HepG2 (cell line): Measurements from ENCODE around the gene MRPL2. TPM values are rescaled to one million over a fixed set of nuclear protein-coding genes. Genes with fewer than 3 reads are reported as not detected.

Experiments
- DR1 ChIP-seq: sonication (generic); formaldehyde crosslinking; IDR thresholded peaks from 2 replicates; pipeline ENCODE4 v1.8.0; 2021; ENCODE audit warnings: mild to moderate bottlenecking, missing genetic modification reagents, inconsistent platforms
- HOXA5 ChIP-seq: sonication (generic); formaldehyde crosslinking; IDR thresholded peaks from 2 replicates; pipeline ENCODE4 v1.4.0; 2020; ENCODE audit warnings: missing genetic modification reagents
- HOXA7 ChIP-seq: sonication (generic); formaldehyde crosslinking; IDR thresholded peaks from 2 replicates; pipeline ENCODE4 v1.8.1; 2022; ENCODE audit warnings: mild to moderate bottlenecking, missing genetic modification reagents, moderate library complexity
- MBD4 ChIP-seq: IDR thresholded peaks from 2 replicates; pipeline ENCODE4 v1.6.1; 2012; ENCODE audit warnings: low read length, inconsistent platforms, borderline replicate concordance
- MEF2D ChIP-seq: sonication (generic); formaldehyde crosslinking; IDR thresholded peaks from 2 replicates; pipeline ENCODE4 v1.5.1; 2020; ENCODE audit warnings: mild to moderate bottlenecking, missing genetic modification reagents
- REPIN1 ChIP-seq: sonication (generic); formaldehyde crosslinking; IDR thresholded peaks from 2 replicates; pipeline ENCODE4 v1.8.0; 2022; ENCODE audit warnings: missing genetic modification reagents, low read depth, mild to moderate bottlenecking, borderline replicate concordance
- SKI ChIP-seq: fragments of 450-650 bp; IDR thresholded peaks from one replicate; pipeline ENCODE4 v1.6.1; 2018; ENCODE audit warnings: mild to moderate bottlenecking; ENCODE audit not compliant: partially characterized antibody
- ZBTB1 ChIP-seq: sonication (generic); formaldehyde crosslinking; IDR thresholded peaks from 2 replicates; pipeline ENCODE4 v1.4.0; 2020; ENCODE audit warnings: missing genetic modification reagents, borderline replicate concordance
- ZNF136 ChIP-seq: sonication (generic); formaldehyde crosslinking; IDR thresholded peaks from 2 replicates; pipeline ENCODE4 v1.8.1; 2022; ENCODE audit warnings: low read depth, mild to moderate bottlenecking, moderate library complexity, missing genetic modification reagents
- ZNF180 ChIP-seq: sonication (generic); formaldehyde crosslinking; IDR thresholded peaks from 2 replicates; pipeline ENCODE4 v1.4.0; 2020; ENCODE audit warnings: low read depth, missing genetic modification reagents, borderline replicate concordance
- ZNF343 ChIP-seq: sonication (generic); formaldehyde crosslinking; IDR thresholded peaks from 2 replicates; pipeline ENCODE4 v1.4.0; 2020; ENCODE audit warnings: mild to moderate bottlenecking, missing genetic modification reagents
- ZNF629 ChIP-seq: sonication (generic); formaldehyde crosslinking; conservative IDR thresholded peaks from 2 replicates; pipeline ENCODE4 v1.5.0; 2020; ENCODE audit warnings: missing genetic modification reagents
- ZNF746 ChIP-seq: sonication (generic); formaldehyde crosslinking; IDR thresholded peaks from 2 replicates; pipeline ENCODE4 v1.8.0; 2022; ENCODE audit warnings: mild to moderate bottlenecking, missing genetic modification reagents
- polyA plus RNA-seq, 8 experiments: library from polyadenylated mRNA; depleted of rRNA in 3 of 8; stranded (reverse) in 7 of 8; unstranded in 1 of 8; fragments of >200 nt; fragmentation: Illumina TruSeq in 4 of 8; extraction: Trizol in 4 of 8; gene quantifications; 2 replicates each; pipeline versions ENCODE4 v1.2.1 to v1.2.3, GENCODE V29; 2011 to 2016; ENCODE audit warnings: low read depth in 4 of 8, missing spikeins in 1 of 8, mixed read lengths in 1 of 8; ENCODE audit not compliant: insufficient read depth in 1 of 8
- total RNA-seq, 5 experiments: library from RNA; depleted of rRNA; stranded (reverse); fragments of >200 nt; fragmentation: Illumina TruSeq; extraction: Trizol; gene quantifications; 2 replicates each; pipeline ENCODE4 v1.2.3, GENCODE V29; 2016; ENCODE audit warnings: low read depth in 1 of 5
- TF ChIP-seq, protein P1 (sequence below): sonication (generic); formaldehyde crosslinking; IDR thresholded peaks from 2 replicates; pipeline ENCODE4 v1.4.0; 2020; ENCODE audit warnings: missing genetic modification reagents, borderline replicate concordance
- TF ChIP-seq, protein P2 (sequence below): sonication (generic); formaldehyde crosslinking; conservative IDR thresholded peaks from 2 replicates; pipeline ENCODE4 v1.4.0; 2020; ENCODE audit warnings: missing genetic modification reagents
- TF ChIP-seq, protein P3 (sequence below): sonication (generic); formaldehyde crosslinking; IDR thresholded peaks from 2 replicates; pipeline ENCODE4 v1.4.0; 2020; ENCODE audit warnings: missing genetic modification reagents
- TF ChIP-seq, protein P4 (sequence below): sonication (generic); formaldehyde crosslinking; IDR thresholded peaks from 2 replicates; pipeline ENCODE4 v1.5.0; 2020; ENCODE audit warnings: mild to moderate bottlenecking, low read depth, missing genetic modification reagents, borderline replicate concordance
- TF ChIP-seq, protein P5 (sequence below): sonication (generic); formaldehyde crosslinking; IDR thresholded peaks from 2 replicates; pipeline ENCODE4 v1.4.0; 2020; ENCODE audit warnings: missing genetic modification reagents

The MRPL2 gene
- total and polyA plus RNA-seq, 2 of the 13 experiments (the other 11 are each of a cell fraction or from before 2014, with no cell fraction given) = 56.8 to 65.6 TPM

DNA sequence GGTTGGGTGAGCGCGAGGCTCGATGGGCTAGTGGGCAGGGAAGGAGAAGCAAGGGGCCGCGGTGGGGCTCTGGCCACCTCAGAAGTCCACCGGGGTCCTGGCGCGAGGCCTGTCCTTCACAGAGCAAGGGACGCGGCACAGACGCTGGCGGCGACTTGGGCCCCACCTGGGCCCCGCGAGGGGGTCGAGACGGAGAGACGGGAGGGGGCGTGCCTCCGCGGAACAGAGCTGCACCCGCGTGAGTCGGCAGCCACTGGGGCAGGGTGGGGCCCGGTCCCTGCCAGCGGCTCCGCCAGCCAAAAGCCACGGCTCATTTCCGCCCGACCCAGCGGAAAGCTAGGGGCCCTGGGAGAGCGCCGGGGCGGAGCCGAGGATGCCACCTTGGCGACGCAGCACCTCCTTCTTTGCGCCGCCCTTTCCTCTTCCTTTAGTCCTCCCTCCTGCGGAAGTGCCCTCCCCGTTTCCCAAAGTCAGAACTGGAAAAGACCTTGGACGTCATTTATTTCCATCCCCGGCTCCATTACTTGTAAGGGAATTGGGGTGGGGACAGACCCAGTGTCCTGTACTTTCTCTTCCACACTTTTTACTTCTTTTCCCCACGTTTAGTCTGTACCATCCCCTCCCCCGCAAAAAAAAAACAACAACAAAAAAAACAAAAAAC is 5.6 kb downstream of the MRPL2 start, which contains the start of gene CUL7 (continued):
- TF ChIP-seq, protein P1, sequence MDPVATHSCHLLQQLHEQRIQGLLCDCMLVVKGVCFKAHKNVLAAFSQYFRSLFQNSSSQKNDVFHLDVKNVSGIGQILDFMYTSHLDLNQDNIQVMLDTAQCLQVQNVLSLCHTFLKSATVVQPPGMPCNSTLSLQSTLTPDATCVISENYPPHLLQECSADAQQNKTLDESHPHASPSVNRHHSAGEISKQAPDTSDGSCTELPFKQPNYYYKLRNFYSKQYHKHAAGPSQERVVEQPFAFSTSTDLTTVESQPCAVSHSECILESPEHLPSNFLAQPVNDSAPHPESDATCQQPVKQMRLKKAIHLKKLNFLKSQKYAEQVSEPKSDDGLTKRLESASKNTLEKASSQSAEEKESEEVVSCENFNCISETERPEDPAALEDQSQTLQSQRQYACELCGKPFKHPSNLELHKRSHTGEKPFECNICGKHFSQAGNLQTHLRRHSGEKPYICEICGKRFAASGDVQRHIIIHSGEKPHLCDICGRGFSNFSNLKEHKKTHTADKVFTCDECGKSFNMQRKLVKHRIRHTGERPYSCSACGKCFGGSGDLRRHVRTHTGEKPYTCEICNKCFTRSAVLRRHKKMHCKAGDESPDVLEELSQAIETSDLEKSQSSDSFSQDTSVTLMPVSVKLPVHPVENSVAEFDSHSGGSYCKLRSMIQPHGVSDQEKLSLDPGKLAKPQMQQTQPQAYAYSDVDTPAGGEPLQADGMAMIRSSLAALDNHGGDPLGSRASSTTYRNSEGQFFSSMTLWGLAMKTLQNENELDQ (CRISPR knock-in tag) = no peak
- peak; percentile 79; the same call in 1 of the 2 replicates for TF ChIP-seq HOXA5
- peak; percentile 70 for TF ChIP-seq SKI
- peak; percentile 83 for TF ChIP-seq ZNF746 (CRISPR knock-in tag)
- TF ChIP-seq, protein P2, sequence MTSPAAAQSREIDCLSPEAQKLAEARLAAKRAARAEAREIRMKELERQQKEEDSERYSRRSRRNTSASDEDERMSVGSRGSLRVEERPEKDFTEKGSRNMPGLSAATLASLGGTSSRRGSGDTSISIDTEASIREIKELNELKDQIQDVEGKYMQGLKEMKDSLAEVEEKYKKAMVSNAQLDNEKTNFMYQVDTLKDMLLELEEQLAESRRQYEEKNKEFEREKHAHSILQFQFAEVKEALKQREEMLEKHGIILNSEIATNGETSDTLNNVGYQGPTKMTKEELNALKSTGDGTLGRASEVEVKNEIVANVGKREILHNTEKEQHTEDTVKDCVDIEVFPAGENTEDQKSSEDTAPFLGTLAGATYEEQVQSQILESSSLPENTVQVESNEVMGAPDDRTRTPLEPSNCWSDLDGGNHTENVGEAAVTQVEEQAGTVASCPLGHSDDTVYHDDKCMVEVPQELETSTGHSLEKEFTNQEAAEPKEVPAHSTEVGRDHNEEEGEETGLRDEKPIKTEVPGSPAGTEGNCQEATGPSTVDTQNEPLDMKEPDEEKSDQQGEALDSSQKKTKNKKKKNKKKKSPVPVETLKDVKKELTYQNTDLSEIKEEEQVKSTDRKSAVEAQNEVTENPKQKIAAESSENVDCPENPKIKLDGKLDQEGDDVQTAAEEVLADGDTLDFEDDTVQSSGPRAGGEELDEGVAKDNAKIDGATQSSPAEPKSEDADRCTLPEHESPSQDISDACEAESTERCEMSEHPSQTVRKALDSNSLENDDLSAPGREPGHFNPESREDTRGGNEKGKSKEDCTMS (CRISPR knock-in tag) = peak; percentile 88; the same call in 1 of the 2 replicates
- no peak for TF ChIP-seq ZNF629 (CRISPR knock-in tag)
- TF ChIP-seq, protein P3, sequence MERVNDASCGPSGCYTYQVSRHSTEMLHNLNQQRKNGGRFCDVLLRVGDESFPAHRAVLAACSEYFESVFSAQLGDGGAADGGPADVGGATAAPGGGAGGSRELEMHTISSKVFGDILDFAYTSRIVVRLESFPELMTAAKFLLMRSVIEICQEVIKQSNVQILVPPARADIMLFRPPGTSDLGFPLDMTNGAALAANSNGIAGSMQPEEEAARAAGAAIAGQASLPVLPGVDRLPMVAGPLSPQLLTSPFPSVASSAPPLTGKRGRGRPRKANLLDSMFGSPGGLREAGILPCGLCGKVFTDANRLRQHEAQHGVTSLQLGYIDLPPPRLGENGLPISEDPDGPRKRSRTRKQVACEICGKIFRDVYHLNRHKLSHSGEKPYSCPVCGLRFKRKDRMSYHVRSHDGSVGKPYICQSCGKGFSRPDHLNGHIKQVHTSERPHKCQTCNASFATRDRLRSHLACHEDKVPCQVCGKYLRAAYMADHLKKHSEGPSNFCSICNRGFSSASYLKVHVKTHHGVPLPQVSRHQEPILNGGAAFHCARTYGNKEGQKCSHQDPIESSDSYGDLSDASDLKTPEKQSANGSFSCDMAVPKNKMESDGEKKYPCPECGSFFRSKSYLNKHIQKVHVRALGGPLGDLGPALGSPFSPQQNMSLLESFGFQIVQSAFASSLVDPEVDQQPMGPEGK (CRISPR knock-in tag) = peak; percentile 91
- peak; percentile 79 for TF ChIP-seq MEF2D (CRISPR knock-in tag)
- TF ChIP-seq ZBTB1 (CRISPR knock-in tag) = 0 out of 2 replicates have a peak, but pooled peaks have one; percentile 10
- TF ChIP-seq HOXA7 (CRISPR knock-in tag) = no peak
- TF ChIP-seq MBD4 = no peak
- TF ChIP-seq DR1 (CRISPR knock-in tag) = peak; percentile 72; the same call in 1 of the 2 replicates
- peak; percentile 81 for TF ChIP-seq ZNF343 (CRISPR knock-in tag)
- TF ChIP-seq, protein P4, sequence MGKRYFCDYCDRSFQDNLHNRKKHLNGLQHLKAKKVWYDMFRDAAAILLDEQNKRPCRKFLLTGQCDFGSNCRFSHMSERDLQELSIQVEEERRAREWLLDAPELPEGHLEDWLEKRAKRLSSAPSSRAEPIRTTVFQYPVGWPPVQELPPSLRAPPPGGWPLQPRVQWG = no peak
- TF ChIP-seq ZNF136 (CRISPR knock-in tag) = no peak
- TF ChIP-seq, protein P5, sequence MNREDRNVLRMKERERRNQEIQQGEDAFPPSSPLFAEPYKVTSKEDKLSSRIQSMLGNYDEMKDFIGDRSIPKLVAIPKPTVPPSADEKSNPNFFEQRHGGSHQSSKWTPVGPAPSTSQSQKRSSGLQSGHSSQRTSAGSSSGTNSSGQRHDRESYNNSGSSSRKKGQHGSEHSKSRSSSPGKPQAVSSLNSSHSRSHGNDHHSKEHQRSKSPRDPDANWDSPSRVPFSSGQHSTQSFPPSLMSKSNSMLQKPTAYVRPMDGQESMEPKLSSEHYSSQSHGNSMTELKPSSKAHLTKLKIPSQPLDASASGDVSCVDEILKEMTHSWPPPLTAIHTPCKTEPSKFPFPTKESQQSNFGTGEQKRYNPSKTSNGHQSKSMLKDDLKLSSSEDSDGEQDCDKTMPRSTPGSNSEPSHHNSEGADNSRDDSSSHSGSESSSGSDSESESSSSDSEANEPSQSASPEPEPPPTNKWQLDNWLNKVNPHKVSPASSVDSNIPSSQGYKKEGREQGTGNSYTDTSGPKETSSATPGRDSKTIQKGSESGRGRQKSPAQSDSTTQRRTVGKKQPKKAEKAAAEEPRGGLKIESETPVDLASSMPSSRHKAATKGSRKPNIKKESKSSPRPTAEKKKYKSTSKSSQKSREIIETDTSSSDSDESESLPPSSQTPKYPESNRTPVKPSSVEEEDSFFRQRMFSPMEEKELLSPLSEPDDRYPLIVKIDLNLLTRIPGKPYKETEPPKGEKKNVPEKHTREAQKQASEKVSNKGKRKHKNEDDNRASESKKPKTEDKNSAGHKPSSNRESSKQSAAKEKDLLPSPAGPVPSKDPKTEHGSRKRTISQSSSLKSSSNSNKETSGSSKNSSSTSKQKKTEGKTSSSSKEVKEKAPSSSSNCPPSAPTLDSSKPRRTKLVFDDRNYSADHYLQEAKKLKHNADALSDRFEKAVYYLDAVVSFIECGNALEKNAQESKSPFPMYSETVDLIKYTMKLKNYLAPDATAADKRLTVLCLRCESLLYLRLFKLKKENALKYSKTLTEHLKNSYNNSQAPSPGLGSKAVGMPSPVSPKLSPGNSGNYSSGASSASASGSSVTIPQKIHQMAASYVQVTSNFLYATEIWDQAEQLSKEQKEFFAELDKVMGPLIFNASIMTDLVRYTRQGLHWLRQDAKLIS = peak; percentile 71; the same call in 1 of the 2 replicates
- peak; percentile 49; the same call in 1 of the 2 replicates for TF ChIP-seq ZNF180 (CRISPR knock-in tag)
- peak; percentile 89 for TF ChIP-seq REPIN1 (CRISPR knock-in tag)
